ENCODE measurements around the gene GLI2.

- TF ChIP-seq POLR2AphosphoS5 (IDR thresholded peaks at IDR 0.05) (no peak), POLR2A (IDR thresholded peaks at IDR 0.05) (no peak), EP300 (IDR thresholded peaks at IDR 0.05) (no peak)
- TF ChIP-seq, protein P1, sequence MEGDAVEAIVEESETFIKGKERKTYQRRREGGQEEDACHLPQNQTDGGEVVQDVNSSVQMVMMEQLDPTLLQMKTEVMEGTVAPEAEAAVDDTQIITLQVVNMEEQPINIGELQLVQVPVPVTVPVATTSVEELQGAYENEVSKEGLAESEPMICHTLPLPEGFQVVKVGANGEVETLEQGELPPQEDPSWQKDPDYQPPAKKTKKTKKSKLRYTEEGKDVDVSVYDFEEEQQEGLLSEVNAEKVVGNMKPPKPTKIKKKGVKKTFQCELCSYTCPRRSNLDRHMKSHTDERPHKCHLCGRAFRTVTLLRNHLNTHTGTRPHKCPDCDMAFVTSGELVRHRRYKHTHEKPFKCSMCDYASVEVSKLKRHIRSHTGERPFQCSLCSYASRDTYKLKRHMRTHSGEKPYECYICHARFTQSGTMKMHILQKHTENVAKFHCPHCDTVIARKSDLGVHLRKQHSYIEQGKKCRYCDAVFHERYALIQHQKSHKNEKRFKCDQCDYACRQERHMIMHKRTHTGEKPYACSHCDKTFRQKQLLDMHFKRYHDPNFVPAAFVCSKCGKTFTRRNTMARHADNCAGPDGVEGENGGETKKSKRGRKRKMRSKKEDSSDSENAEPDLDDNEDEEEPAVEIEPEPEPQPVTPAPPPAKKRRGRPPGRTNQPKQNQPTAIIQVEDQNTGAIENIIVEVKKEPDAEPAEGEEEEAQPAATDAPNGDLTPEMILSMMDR (IDR thresholded peaks at IDR 0.05): no peak
Measured at GRCh38 chr2:120747281-120747680, 11.6 kb downstream of the GLI2 start.
